CD14-positive monocyte (primary cell): ENCODE measurements around the gene BUB1. TPM values are rescaled to one million over a fixed set of nuclear protein-coding genes. Genes with fewer than 3 reads are reported as not detected.

Source experiments
- DNase-seq, 3 donors: peaks; one replicate each; pipeline ENCODE4 v3.0.0-alpha.2; 2011 to 2022
- H2AFZ ChIP-seq: 2 replicates; pipeline ENCODE4 v1.6.0; 2012; ENCODE audit warnings: mild to moderate bottlenecking, low read depth, low read length, inconsistent platforms; ENCODE audit not compliant: insufficient read depth, poor library complexity, severe bottlenecking
- H3K27ac ChIP-seq, 2 donors: 1 replicate in 1 of 2; 2 replicates in 1 of 2; pipeline ENCODE4 v1.5.1; 2012 to 2013; ENCODE audit warnings: low read length in 2 of 2, control low read depth in 1 of 2, inconsistent platforms in 1 of 2, low read depth in 1 of 2, mild to moderate bottlenecking in 1 of 2
- H3K27me3 ChIP-seq, 2 donors: one replicate each; pipeline versions ENCODE4 v1.6.0 to v1.6.1; 2011 to 2013; ENCODE audit warnings: low read length in 2 of 2; ENCODE audit not compliant: control insufficient read depth in 2 of 2, insufficient read depth in 2 of 2
- H3K36me3 ChIP-seq, 2 donors: replicated peaks in 1 of 2; 1 replicate in 1 of 2; 2 replicates in 1 of 2; pipeline versions ENCODE4 v1.5.1 to v1.6.1; 2012 to 2013; ENCODE audit warnings: low read length in 2 of 2, control low read depth in 1 of 2, inconsistent platforms in 1 of 2, mild to moderate bottlenecking in 1 of 2; ENCODE audit not compliant: insufficient read depth in 2 of 2, control insufficient read depth in 1 of 2
- H3K4me1 ChIP-seq, 2 donors: 1 replicate in 1 of 2; 2 replicates in 1 of 2; pipeline versions ENCODE4 v1.5.1 to v1.6.1; 2012 to 2013; ENCODE audit warnings: low read length in 2 of 2, control low read depth in 1 of 2, inconsistent platforms in 1 of 2, mild to moderate bottlenecking in 1 of 2, moderate library complexity in 1 of 2; ENCODE audit not compliant: insufficient read depth in 2 of 2, control insufficient read depth in 1 of 2
- H3K4me2 ChIP-seq: replicated peaks from 2 replicates; pipeline ENCODE3; 2012; ENCODE audit warnings: low read length, moderate library complexity, mild to moderate bottlenecking; ENCODE audit not compliant: poor library complexity, severe bottlenecking; ENCODE audit errors: extremely low read depth
- H3K4me3 ChIP-seq, 3 experiments: fragments of 200-600 bp in 1 of 3; sonication (generic) in 1 of 3; replicated peaks in 1 of 3; 1 replicate in 2 of 3; 2 replicates in 1 of 3; pipeline ENCODE4 v1.5.1; 2011 to 2013; ENCODE audit warnings: low read length in 3 of 3, mild to moderate bottlenecking in 3 of 3, control low read depth in 2 of 3, low read depth in 2 of 3, inconsistent platforms in 1 of 3, moderate library complexity in 1 of 3
- H3K79me2 ChIP-seq: 2 replicates; pipeline ENCODE4 v1.6.0; 2012; ENCODE audit warnings: mild to moderate bottlenecking, control low read depth, inconsistent platforms, low read length, moderate library complexity; ENCODE audit not compliant: insufficient read depth
- H3K9ac ChIP-seq: 2 replicates; pipeline ENCODE4 v1.6.0; 2017; ENCODE audit warnings: low read length, mild to moderate bottlenecking; ENCODE audit not compliant: insufficient read depth, poor library complexity, severe bottlenecking
- H3K9me3 ChIP-seq, 2 donors: replicated peaks in 1 of 2; 1 replicate in 1 of 2; 2 replicates in 1 of 2; pipeline versions ENCODE4 v1.5.1 to v1.6.1; 2012 to 2013; ENCODE audit warnings: low read length in 2 of 2, control low read depth in 1 of 2; ENCODE audit not compliant: control insufficient read depth in 1 of 2, insufficient read depth in 1 of 2
- H4K20me1 ChIP-seq: 2 replicates; pipeline ENCODE4 v1.6.0; 2012; ENCODE audit warnings: mild to moderate bottlenecking, low read length, control low read depth, moderate library complexity; ENCODE audit not compliant: insufficient read depth
- H3K27ac Mint-ChIP-seq, 7 donors: one replicate each; pipeline ENCODE4 v1.8.0; 2020; ENCODE audit warnings: mild to moderate bottlenecking in 7 of 7, mixed read lengths in 7 of 7, moderate library complexity in 6 of 7, inconsistent platforms in 2 of 7
- H3K27me3 Mint-ChIP-seq, 3 donors: one replicate each; pipeline ENCODE4 v1.8.0; 2021 to 2022; ENCODE audit warnings: low read depth in 3 of 3, mild to moderate bottlenecking in 3 of 3, mixed read lengths in 3 of 3, moderate library complexity in 3 of 3, inconsistent platforms in 1 of 3
- H3K36me3 Mint-ChIP-seq, 2 donors: one replicate each; pipeline ENCODE4 v1.8.0; 2020; ENCODE audit warnings: mixed read lengths in 2 of 2, inconsistent platforms in 1 of 2, mild to moderate bottlenecking in 1 of 2
- H3K4me1 Mint-ChIP-seq: one replicate; pipeline ENCODE4 v1.8.0; 2020; ENCODE audit warnings: mild to moderate bottlenecking, mixed read lengths
- H3K4me3 Mint-ChIP-seq, 2 donors: one replicate each; pipeline ENCODE4 v1.8.0; 2020; ENCODE audit warnings: mild to moderate bottlenecking in 2 of 2, mixed read lengths in 2 of 2, moderate library complexity in 1 of 2
- H3K9me3 Mint-ChIP-seq, 7 donors: one replicate each; pipeline ENCODE4 v1.8.0; 2020 to 2022; ENCODE audit warnings: mixed read lengths in 7 of 7, mild to moderate bottlenecking in 6 of 7, moderate library complexity in 6 of 7, inconsistent platforms in 2 of 7
- WGBS: methylation state at CpG from one replicate; pipeline ENCODE4 v1.1.5; 2013; ENCODE audit warnings: missing lambda C conversion rate; ENCODE audit not compliant: insufficient coverage; 5-methylcytosine and 5-hydroxymethylcytosine counted together
- intact Hi-C, 2 donors: fragments of 100-400 bp; cut with micrococcal nuclease; formaldehyde crosslinking; loops; one replicate each; pipeline versions ENCODE4 v1.15.0 to v1.15.1; 2023
- polyA plus RNA-seq, 3 donors: library from polyadenylated mRNA; depleted of rRNA in 1 of 3; unstranded in 2 of 3; stranded (reverse) in 1 of 3; fragments of 300-500 nt in 2 of 3; fragments of >200 nt in 1 of 3; fragmentation: Illumina TruSeq in 2 of 3; gene quantifications; 1 replicate in 2 of 3; 2 replicates in 1 of 3; pipeline ENCODE4 v1.2.3, GENCODE V29; 2012 to 2021
- TF ChIP-seq, protein P1 (sequence below): fragments of 200-600 bp; IDR thresholded peaks from one replicate; pipeline ENCODE4 v1.8.0; 2022; ENCODE audit warnings: antibody characterized with exemption, mild to moderate bottlenecking

BUB1 gene
- polyA plus RNA-seq, 3 donors: 0.11 to 0.30 (median 0.24) TPM

- Histone ChIP-seq H3K9ac (no peak overlapping the region), H3K27me3 (no peaks in the 10 kb centered on the region), H3K4me3 (no peak overlapping the region), H3K36me3 (peaks cover 80 to 96% of the 10 kb centered on the region in 2 donors), H4K20me1 (no peaks in the 10 kb centered on the region), H3K27ac (no peak overlapping the region), H3K4me2 (no peak overlapping the region), H3K79me2 (peaks cover 15% of the 10 kb centered on the region), H3K4me1 (no peaks in the 10 kb centered on the region), H3K9me3 (no peaks in the 10 kb centered on the region), H2AFZ (no peak overlapping the region)
- DNase-seq: no peak
- Mint-ChIP-seq H3K4me3 (no peak overlapping the region), H3K36me3 (peaks cover 55 to 83% of the 10 kb centered on the region in 2 donors), H3K27ac (no peak overlapping the region), H3K4me1 (no peaks in the 10 kb centered on the region), H3K9me3 (no peaks in the 10 kb centered on the region), H3K27me3 (no peaks in the 10 kb centered on the region)
- 100% methylated on average over 3 of the region's 4 CpGs for WGBS
- intact Hi-C loops: no loop called here
- TF ChIP-seq, protein P1, sequence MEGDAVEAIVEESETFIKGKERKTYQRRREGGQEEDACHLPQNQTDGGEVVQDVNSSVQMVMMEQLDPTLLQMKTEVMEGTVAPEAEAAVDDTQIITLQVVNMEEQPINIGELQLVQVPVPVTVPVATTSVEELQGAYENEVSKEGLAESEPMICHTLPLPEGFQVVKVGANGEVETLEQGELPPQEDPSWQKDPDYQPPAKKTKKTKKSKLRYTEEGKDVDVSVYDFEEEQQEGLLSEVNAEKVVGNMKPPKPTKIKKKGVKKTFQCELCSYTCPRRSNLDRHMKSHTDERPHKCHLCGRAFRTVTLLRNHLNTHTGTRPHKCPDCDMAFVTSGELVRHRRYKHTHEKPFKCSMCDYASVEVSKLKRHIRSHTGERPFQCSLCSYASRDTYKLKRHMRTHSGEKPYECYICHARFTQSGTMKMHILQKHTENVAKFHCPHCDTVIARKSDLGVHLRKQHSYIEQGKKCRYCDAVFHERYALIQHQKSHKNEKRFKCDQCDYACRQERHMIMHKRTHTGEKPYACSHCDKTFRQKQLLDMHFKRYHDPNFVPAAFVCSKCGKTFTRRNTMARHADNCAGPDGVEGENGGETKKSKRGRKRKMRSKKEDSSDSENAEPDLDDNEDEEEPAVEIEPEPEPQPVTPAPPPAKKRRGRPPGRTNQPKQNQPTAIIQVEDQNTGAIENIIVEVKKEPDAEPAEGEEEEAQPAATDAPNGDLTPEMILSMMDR: no peak
Observed at GRCh38 chr2:110650346-110650745, 27.5 kb downstream of the BUB1 start.

DNA sequence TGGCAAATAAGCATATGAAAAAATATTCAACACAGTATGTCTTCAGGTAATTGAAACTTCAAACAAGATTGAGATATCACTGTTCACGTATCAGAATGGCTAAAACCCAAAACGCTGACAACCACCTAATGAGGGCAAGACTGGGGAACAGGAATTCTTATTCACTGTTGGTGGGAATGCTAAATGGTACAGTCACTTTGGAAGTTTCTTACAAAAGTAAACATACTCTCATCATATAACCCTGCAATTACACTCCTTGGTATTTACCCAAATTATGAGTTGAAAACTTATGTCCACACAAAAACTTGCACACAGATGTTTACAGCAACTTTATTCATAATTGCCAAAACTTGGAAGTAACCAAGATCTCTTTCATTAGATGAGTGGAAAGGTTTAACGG, 30.1 kb downstream of the BUB1 start:
- H3K4me3 ChIP-seq: no peak overlapping the region
- no peak overlapping the region for H3K27ac ChIP-seq
- H3K4me1 ChIP-seq: no peaks in the 10 kb centered on the region
- no peak overlapping the region for H2AFZ ChIP-seq
- no peaks in the 10 kb centered on the region for H3K9me3 Mint-ChIP-seq
- no peak for DNase-seq
- no peaks in the 10 kb centered on the region for H4K20me1 ChIP-seq
- intact Hi-C loops: no loop called here
- peaks cover 66 to 93% of the 10 kb centered on the region in 2 donors for H3K36me3 ChIP-seq
- no peak overlapping the region for H3K9ac ChIP-seq
- H3K4me3 Mint-ChIP-seq: no peak overlapping the region
- peak overlapping the region in 2 of 7 donors; percentile 0 to 13 for H3K27ac Mint-ChIP-seq
- no CpG with 5 or more reads among the region's 3 CpGs for WGBS
- peaks cover 52 to 87% of the 10 kb centered on the region in 2 donors for H3K36me3 Mint-ChIP-seq
- H3K27me3 Mint-ChIP-seq: no peaks in the 10 kb centered on the region
- H3K79me2 ChIP-seq: peaks cover 27% of the 10 kb centered on the region
- TF ChIP-seq, protein P1: no peak
- H3K4me2 ChIP-seq: no peak overlapping the region
- no peaks in the 10 kb centered on the region for H3K4me1 Mint-ChIP-seq
- no peaks in the 10 kb centered on the region for H3K9me3 ChIP-seq
- H3K27me3 ChIP-seq: no peaks in the 10 kb centered on the region
